Stomach smooth muscle (tissue), 2 donors: ENCODE measurements around the gene OR5K2.

Experiments used
- H3K27ac ChIP-seq: one replicate; pipeline ENCODE4 v1.7.0; 2013; ENCODE audit warnings: mild to moderate bottlenecking, low read length, inconsistent platforms
- H3K27me3 ChIP-seq, 2 donors: one replicate each; pipeline ENCODE4 v1.7.0; 2013; ENCODE audit warnings: low read length in 2 of 2; ENCODE audit not compliant: insufficient read depth in 2 of 2, control insufficient read depth in 1 of 2
- H3K36me3 ChIP-seq, 2 donors: one replicate each; pipeline ENCODE4 v1.7.0; 2013; ENCODE audit warnings: low read length in 2 of 2; ENCODE audit not compliant: control insufficient read depth in 2 of 2, insufficient read depth in 2 of 2
- H3K4me1 ChIP-seq: one replicate; pipeline ENCODE4 v1.7.0; 2013; ENCODE audit warnings: low read length; ENCODE audit not compliant: control insufficient read depth, insufficient read depth
- H3K4me3 ChIP-seq, 2 donors: one replicate each; pipeline ENCODE4 v1.7.0; 2013; ENCODE audit warnings: low read length in 2 of 2
- H3K9ac ChIP-seq, 2 donors: one replicate each; pipeline ENCODE4 v1.7.0; 2013; ENCODE audit warnings: low read length in 2 of 2, mild to moderate bottlenecking in 1 of 2
- H3K9me3 ChIP-seq, 2 donors: one replicate each; pipeline ENCODE4 v1.7.0; 2013; ENCODE audit warnings: low read length in 2 of 2; ENCODE audit not compliant: control insufficient read depth in 2 of 2
- donor health status: healthy.
- donor health status: Pancreatic carcinoma.

The OR5K2 gene

GRCh38 chr3:98536456-98537017 lies 39.1 kb downstream of the OR5K2 start:
- Histone ChIP-seq H3K4me3 (no peak overlapping the region), H3K27me3 (no peaks in the 10 kb centered on the region), H3K36me3 (no peaks in the 10 kb centered on the region), H3K9ac (no peak overlapping the region), H3K9me3 (no peaks in the 10 kb centered on the region), H3K4me1 (no peaks in the 10 kb centered on the region), H3K27ac (no peak overlapping the region)

GRCh38 chr3:98540346-98540745 lies 42.9 kb downstream of the OR5K2 start:
- no peaks in the 10 kb centered on the region for H3K36me3 ChIP-seq
- H3K9ac ChIP-seq = no peak overlapping the region
- no peaks in the 10 kb centered on the region for H3K27me3 ChIP-seq
- no peak overlapping the region for H3K27ac ChIP-seq
- no peaks in the 10 kb centered on the region for H3K4me1 ChIP-seq
- H3K4me3 ChIP-seq = no peak overlapping the region
- no peaks in the 10 kb centered on the region for H3K9me3 ChIP-seq

GRCh38 chr3:98541695-98542094 lies 44.2 kb downstream of the OR5K2 start:
- H3K4me3 ChIP-seq = no peak overlapping the region
- no peaks in the 10 kb centered on the region for H3K36me3 ChIP-seq
- H3K9me3 ChIP-seq = no peaks in the 10 kb centered on the region
- no peaks in the 10 kb centered on the region for H3K4me1 ChIP-seq
- no peaks in the 10 kb centered on the region for H3K27me3 ChIP-seq
- H3K9ac ChIP-seq = no peak overlapping the region
- no peak overlapping the region for H3K27ac ChIP-seq

- Histone ChIP-seq H3K4me3 (no peak overlapping the region), H3K27me3 (no peaks in the 10 kb centered on the region), H3K4me1 (no peaks in the 10 kb centered on the region), H3K27ac (no peak overlapping the region), H3K9me3 (no peaks in the 10 kb centered on the region), H3K36me3 (no peaks in the 10 kb centered on the region), H3K9ac (no peak overlapping the region)
Observed at GRCh38 chr3:98542623-98543022, 45.1 kb downstream of the OR5K2 start.

GRCh38 chr3:98545940-98546339 lies 48.5 kb downstream of the OR5K2 start:
- Histone ChIP-seq H3K9ac (no peak overlapping the region), H3K36me3 (no peaks in the 10 kb centered on the region), H3K4me1 (no peaks in the 10 kb centered on the region), H3K27ac (no peak overlapping the region), H3K9me3 (no peaks in the 10 kb centered on the region), H3K27me3 (no peaks in the 10 kb centered on the region), H3K4me3 (no peak overlapping the region)
